ENCODE measurements around the gene NEDD4.

Gene NEDD4

GRCh38 chr15:55991802-55992768 is 1.3 kb downstream of the NEDD4 start:
- H3K9ac ChIP-seq (ENCODE audit: low read depth in 1 of 2, low read length in 2 of 2) = peak overlapping the region in 1 of 2 donors; percentile 73
- no peak overlapping the region for H3K27ac ChIP-seq (ENCODE audit: low read depth, low read length)
- no peaks in the 10 kb centered on the region for H3K36me3 ChIP-seq (ENCODE audit: control insufficient read depth in 1 of 2, insufficient read depth in 2 of 2, low read length in 2 of 2)
- H3K4me1 ChIP-seq (ENCODE audit: control insufficient read depth in 1 of 2, insufficient read depth in 2 of 2, low read length in 2 of 2) = peaks cover 18 to 23% of the 10 kb centered on the region in 2 donors
- no peaks in the 10 kb centered on the region for H3K27me3 ChIP-seq (ENCODE audit: control insufficient read depth in 1 of 2, insufficient read depth in 2 of 2, low read length in 2 of 2)
- H3K4me3 ChIP-seq (ENCODE audit: low read depth in 1 of 2, low read length in 2 of 2) = peak overlapping the region; percentile 74 to 81
- H3K9me3 ChIP-seq (ENCODE audit: control insufficient read depth in 1 of 2, low read length in 2 of 2) = no peaks in the 10 kb centered on the region

DNA sequence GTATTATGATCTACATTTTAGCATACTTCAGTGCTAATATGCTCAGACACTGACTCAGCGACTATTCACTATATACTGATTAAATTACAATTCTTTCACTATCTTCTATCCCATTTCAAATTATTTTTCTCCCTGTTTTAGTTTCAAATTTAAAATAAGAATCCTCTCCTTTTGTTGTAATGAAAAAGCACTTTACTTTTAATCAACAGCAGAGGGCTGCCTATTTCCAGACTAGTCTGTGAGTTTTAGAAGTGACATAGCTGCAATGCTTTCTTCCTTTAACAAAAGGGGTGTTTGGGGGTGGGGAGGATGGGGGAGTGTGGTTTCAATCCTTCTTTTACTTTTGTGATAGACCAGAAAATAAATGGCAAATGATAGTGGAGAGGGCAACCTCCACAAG is 2.4 kb downstream of the NEDD4 start:
- Histone ChIP-seq H3K27ac (ENCODE audit: low read depth, low read length) (no peak overlapping the region), H3K9me3 (ENCODE audit: control insufficient read depth in 1 of 2, low read length in 2 of 2) (no peaks in the 10 kb centered on the region), H3K27me3 (ENCODE audit: control insufficient read depth in 1 of 2, insufficient read depth in 2 of 2, low read length in 2 of 2) (no peaks in the 10 kb centered on the region), H3K4me1 (ENCODE audit: control insufficient read depth in 1 of 2, insufficient read depth in 2 of 2, low read length in 2 of 2) (peaks cover 18 to 23% of the 10 kb centered on the region in 2 donors), H3K9ac (ENCODE audit: low read depth in 1 of 2, low read length in 2 of 2) (no peak overlapping the region), H3K4me3 (ENCODE audit: low read depth in 1 of 2, low read length in 2 of 2) (no peak overlapping the region), H3K36me3 (ENCODE audit: control insufficient read depth in 1 of 2, insufficient read depth in 2 of 2, low read length in 2 of 2) (no peaks in the 10 kb centered on the region)

DNA sequence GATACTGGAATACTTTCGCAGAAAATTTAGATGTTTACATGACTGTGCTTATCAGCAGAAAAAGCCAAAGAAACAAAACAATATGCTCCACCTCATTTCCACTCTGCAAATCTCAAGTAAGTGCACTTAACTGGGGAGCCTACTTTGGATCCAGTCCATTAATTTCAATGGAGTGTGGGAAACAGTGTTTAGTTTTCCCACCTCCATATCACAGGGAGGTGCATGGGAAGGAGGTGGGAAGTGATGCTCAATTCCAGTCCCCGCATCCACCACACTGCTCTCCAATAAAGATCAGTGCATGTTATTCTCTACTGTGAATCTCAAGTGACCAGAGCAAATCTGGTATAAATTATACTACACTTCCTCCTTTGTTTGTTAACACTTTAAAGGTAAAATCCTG is 2.9 kb downstream of the NEDD4 start:
- Histone ChIP-seq H3K36me3 (ENCODE audit: control insufficient read depth in 1 of 2, insufficient read depth in 2 of 2, low read length in 2 of 2) (no peaks in the 10 kb centered on the region), H3K27ac (ENCODE audit: low read depth, low read length) (no peak overlapping the region)

DNA sequence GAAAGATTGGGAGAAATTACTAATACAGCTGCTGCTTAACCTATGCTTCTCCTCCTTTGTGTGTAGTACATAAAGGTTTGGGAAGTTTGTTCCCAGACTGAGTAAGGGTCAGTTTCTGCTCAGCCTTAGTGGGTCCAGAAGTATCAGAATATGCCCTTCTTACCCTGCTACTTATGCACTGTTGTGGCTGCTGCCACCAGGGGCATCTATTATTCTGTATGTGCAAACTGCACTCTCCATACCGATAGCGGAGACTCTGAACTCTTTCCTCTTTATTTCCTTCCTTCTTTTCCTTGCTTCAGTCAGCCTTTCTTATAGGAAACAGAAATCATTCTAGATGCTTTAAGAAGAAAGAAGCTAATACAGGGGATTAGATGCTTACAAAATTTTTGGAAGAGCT is 4.0 kb downstream of the NEDD4 start:
- H3K4me3 ChIP-seq (ENCODE audit: low read depth in 1 of 2, low read length in 2 of 2) = no peak overlapping the region
- H3K4me1 ChIP-seq (ENCODE audit: control insufficient read depth in 1 of 2, insufficient read depth in 2 of 2, low read length in 2 of 2) = peaks cover 18 to 23% of the 10 kb centered on the region in 2 donors
- H3K27me3 ChIP-seq (ENCODE audit: control insufficient read depth in 1 of 2, insufficient read depth in 2 of 2, low read length in 2 of 2) = no peaks in the 10 kb centered on the region
- no peak overlapping the region for H3K27ac ChIP-seq (ENCODE audit: low read depth, low read length)
- no peaks in the 10 kb centered on the region for H3K9me3 ChIP-seq (ENCODE audit: control insufficient read depth in 1 of 2, low read length in 2 of 2)
- H3K36me3 ChIP-seq (ENCODE audit: control insufficient read depth in 1 of 2, insufficient read depth in 2 of 2, low read length in 2 of 2) = no peaks in the 10 kb centered on the region
- no peak overlapping the region for H3K9ac ChIP-seq (ENCODE audit: low read depth in 1 of 2, low read length in 2 of 2)

More for the DNA sequence above, 2.9 kb downstream of the NEDD4 start:
- H3K9ac ChIP-seq (ENCODE audit: low read depth in 1 of 2, low read length in 2 of 2) = no peak overlapping the region
- no peak overlapping the region for H3K4me3 ChIP-seq (ENCODE audit: low read depth in 1 of 2, low read length in 2 of 2)
- H3K27me3 ChIP-seq (ENCODE audit: control insufficient read depth in 1 of 2, insufficient read depth in 2 of 2, low read length in 2 of 2) = no peaks in the 10 kb centered on the region
- H3K4me1 ChIP-seq (ENCODE audit: control insufficient read depth in 1 of 2, insufficient read depth in 2 of 2, low read length in 2 of 2) = peaks cover 18 to 23% of the 10 kb centered on the region in 2 donors
- H3K9me3 ChIP-seq (ENCODE audit: control insufficient read depth in 1 of 2, low read length in 2 of 2) = no peaks in the 10 kb centered on the region

DNA sequence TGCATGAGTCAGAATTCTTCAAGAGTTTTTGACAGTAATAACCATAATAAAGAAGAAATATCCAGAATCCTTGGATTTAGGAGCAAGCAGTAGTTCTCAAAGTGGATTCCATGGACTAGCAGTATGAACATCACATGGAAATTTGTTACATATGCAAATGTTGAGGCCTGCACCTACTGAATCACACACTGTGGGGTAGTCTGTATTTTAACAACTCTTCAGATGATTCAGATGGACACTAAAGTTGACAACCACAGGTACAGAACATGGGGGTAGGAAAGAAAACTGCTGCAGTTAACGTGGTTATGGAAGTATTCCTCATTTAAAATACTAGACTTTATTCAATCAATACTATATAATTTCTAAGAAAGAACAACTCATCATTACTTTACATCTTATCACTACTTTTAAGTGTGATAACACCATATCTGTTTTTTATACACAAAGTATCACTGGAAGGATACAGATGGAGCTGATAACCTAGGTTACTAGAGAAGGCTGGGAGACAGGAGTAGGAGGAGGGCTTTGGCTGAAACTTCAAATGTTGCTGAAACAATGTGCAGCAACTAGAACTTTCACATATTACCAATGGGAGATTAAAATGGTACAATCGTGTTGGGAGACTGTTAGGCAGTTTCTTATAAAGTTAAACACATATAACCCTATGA is 11.7 kb downstream of the NEDD4 start:
- no peak overlapping the region for H3K9ac ChIP-seq (ENCODE audit: low read depth in 1 of 2, low read length in 2 of 2)
- H3K4me3 ChIP-seq (ENCODE audit: low read depth in 1 of 2, low read length in 2 of 2) = no peak overlapping the region
- H3K9me3 ChIP-seq (ENCODE audit: control insufficient read depth in 1 of 2, low read length in 2 of 2) = no peaks in the 10 kb centered on the region
- no peaks in the 10 kb centered on the region for H3K36me3 ChIP-seq (ENCODE audit: control insufficient read depth in 1 of 2, insufficient read depth in 2 of 2, low read length in 2 of 2)
- no peaks in the 10 kb centered on the region for H3K27me3 ChIP-seq (ENCODE audit: control insufficient read depth in 1 of 2, insufficient read depth in 2 of 2, low read length in 2 of 2)
- H3K27ac ChIP-seq (ENCODE audit: low read depth, low read length) = no peak overlapping the region
- no peaks in the 10 kb centered on the region for H3K4me1 ChIP-seq (ENCODE audit: control insufficient read depth in 1 of 2, insufficient read depth in 2 of 2, low read length in 2 of 2)

DNA sequence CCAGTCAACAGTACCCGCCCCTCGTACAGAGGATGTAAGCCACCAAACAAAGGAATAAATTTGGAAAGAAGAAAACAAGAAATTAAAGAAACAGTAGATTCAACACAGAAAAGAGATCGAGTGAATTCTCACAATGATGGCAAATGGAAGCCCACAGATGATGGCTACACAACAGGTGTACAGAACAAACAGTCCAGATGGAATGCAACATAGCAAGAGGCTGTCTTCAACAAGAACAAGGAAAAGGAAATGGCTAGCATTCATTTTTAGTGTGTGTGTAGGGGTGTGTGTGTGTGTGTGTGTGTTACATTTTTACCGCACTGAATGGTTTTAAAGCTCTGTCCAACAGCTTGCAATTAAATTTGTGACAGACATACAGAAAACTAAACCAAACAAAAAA is 12.9 kb downstream of the NEDD4 start:
- H3K27me3 ChIP-seq (ENCODE audit: control insufficient read depth in 1 of 2, insufficient read depth in 2 of 2, low read length in 2 of 2) = no peaks in the 10 kb centered on the region

DNA sequence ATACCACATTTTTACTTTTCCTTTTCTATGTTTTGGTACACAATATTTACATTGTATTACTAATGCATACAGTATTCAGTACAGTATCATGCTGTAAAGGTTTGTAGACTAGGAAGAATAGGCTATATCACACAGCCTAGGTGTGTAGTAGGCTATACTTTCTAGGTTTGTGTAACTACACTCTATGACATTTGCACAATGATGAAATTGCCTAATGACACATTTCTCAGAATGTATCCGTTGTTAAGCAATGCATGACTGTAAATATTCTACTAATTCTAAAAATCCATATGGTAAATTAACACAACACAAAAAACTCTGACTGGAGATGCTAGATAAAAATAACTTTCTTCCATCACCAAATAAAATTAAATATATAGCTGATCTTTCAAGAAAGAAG is 16.2 kb downstream of the NEDD4 start:
- Histone ChIP-seq H3K27me3 (ENCODE audit: control insufficient read depth in 1 of 2, insufficient read depth in 2 of 2, low read length in 2 of 2) (no peaks in the 10 kb centered on the region), H3K36me3 (ENCODE audit: control insufficient read depth in 1 of 2, insufficient read depth in 2 of 2, low read length in 2 of 2) (no peaks in the 10 kb centered on the region), H3K4me1 (ENCODE audit: control insufficient read depth in 1 of 2, insufficient read depth in 2 of 2, low read length in 2 of 2) (no peaks in the 10 kb centered on the region), H3K4me3 (ENCODE audit: low read depth in 1 of 2, low read length in 2 of 2) (no peak overlapping the region), H3K9me3 (ENCODE audit: control insufficient read depth in 1 of 2, low read length in 2 of 2) (no peaks in the 10 kb centered on the region), H3K27ac (ENCODE audit: low read depth, low read length) (no peak overlapping the region), H3K9ac (ENCODE audit: low read depth in 1 of 2, low read length in 2 of 2) (no peak overlapping the region)

More for the DNA sequence above, 12.9 kb downstream of the NEDD4 start:
- no peak overlapping the region for H3K27ac ChIP-seq (ENCODE audit: low read depth, low read length)
- no peak overlapping the region for H3K9ac ChIP-seq (ENCODE audit: low read depth in 1 of 2, low read length in 2 of 2)
- H3K9me3 ChIP-seq (ENCODE audit: control insufficient read depth in 1 of 2, low read length in 2 of 2) = no peaks in the 10 kb centered on the region
- no peak overlapping the region for H3K4me3 ChIP-seq (ENCODE audit: low read depth in 1 of 2, low read length in 2 of 2)
- H3K36me3 ChIP-seq (ENCODE audit: control insufficient read depth in 1 of 2, insufficient read depth in 2 of 2, low read length in 2 of 2) = no peaks in the 10 kb centered on the region
- no peaks in the 10 kb centered on the region for H3K4me1 ChIP-seq (ENCODE audit: control insufficient read depth in 1 of 2, insufficient read depth in 2 of 2, low read length in 2 of 2)

- Histone ChIP-seq H3K9ac (ENCODE audit: low read depth in 1 of 2, low read length in 2 of 2) (no peak overlapping the region), H3K4me1 (ENCODE audit: control insufficient read depth in 1 of 2, insufficient read depth in 2 of 2, low read length in 2 of 2) (no peaks in the 10 kb centered on the region), H3K27ac (ENCODE audit: low read depth, low read length) (no peak overlapping the region), H3K27me3 (ENCODE audit: control insufficient read depth in 1 of 2, insufficient read depth in 2 of 2, low read length in 2 of 2) (no peaks in the 10 kb centered on the region), H3K4me3 (ENCODE audit: low read depth in 1 of 2, low read length in 2 of 2) (no peak overlapping the region), H3K9me3 (ENCODE audit: control insufficient read depth in 1 of 2, low read length in 2 of 2) (no peaks in the 10 kb centered on the region), H3K36me3 (ENCODE audit: control insufficient read depth in 1 of 2, insufficient read depth in 2 of 2, low read length in 2 of 2) (peaks cover 0 to under 1% of the 10 kb centered on the region in 2 donors)
These were observed 23.1 kb downstream of the NEDD4 start for GRCh38 chr15:55970286-55970685.

DNA sequence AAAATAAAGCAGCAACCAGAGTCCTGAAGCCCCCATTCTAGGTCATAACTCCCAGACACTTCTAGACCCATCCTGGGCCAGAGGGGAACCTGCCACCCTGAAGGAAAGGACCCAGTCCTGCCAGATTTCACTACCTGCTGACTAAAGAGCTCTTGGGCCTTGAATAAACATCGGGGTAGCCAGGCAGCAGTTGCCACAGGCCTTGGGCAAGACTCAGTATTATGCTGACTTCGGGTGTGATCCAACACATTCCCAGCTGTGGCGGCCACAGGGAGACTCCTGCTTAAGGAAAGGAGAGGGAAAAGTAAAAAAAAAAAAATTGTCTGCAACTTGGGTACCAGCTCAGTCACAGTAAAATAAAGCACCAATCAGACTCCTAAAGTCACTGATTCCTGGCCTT is 23.8 kb downstream of the NEDD4 start:
- Histone ChIP-seq H3K9ac (ENCODE audit: low read depth in 1 of 2, low read length in 2 of 2) (no peak overlapping the region), H3K4me1 (ENCODE audit: control insufficient read depth in 1 of 2, insufficient read depth in 2 of 2, low read length in 2 of 2) (no peaks in the 10 kb centered on the region), H3K36me3 (ENCODE audit: control insufficient read depth in 1 of 2, insufficient read depth in 2 of 2, low read length in 2 of 2) (peaks cover 0 to 4% of the 10 kb centered on the region in 2 donors), H3K9me3 (ENCODE audit: control insufficient read depth in 1 of 2, low read length in 2 of 2) (no peaks in the 10 kb centered on the region), H3K27ac (ENCODE audit: low read depth, low read length) (no peak overlapping the region), H3K4me3 (ENCODE audit: low read depth in 1 of 2, low read length in 2 of 2) (no peak overlapping the region), H3K27me3 (ENCODE audit: control insufficient read depth in 1 of 2, insufficient read depth in 2 of 2, low read length in 2 of 2) (no peaks in the 10 kb centered on the region)

DNA sequence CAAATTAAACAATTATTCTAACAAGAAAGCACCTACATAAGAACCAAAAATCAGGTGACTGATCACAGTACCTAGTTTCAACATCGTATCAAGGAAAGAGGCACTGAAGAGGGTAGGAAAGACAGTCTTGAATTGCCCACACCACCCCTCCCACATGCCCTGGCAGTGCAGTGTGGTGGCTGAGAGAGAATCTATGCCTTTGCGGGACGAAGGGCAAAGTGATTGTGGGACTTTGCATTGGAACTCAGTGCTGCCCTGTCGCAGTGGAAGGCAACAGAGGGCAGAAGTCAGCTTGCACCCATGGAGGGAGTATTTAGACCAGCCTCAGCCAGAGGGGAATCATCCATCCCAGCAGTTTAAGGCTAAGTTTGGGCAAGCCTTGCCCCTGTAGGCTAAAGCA is 24.5 kb downstream of the NEDD4 start:
- no peak overlapping the region for H3K27ac ChIP-seq (ENCODE audit: low read depth, low read length)
- no peaks in the 10 kb centered on the region for H3K9me3 ChIP-seq (ENCODE audit: control insufficient read depth in 1 of 2, low read length in 2 of 2)
- no peak overlapping the region for H3K9ac ChIP-seq (ENCODE audit: low read depth in 1 of 2, low read length in 2 of 2)
- H3K36me3 ChIP-seq (ENCODE audit: control insufficient read depth in 1 of 2, insufficient read depth in 2 of 2, low read length in 2 of 2) = peaks cover 0 to 4% of the 10 kb centered on the region in 2 donors
- no peaks in the 10 kb centered on the region for H3K27me3 ChIP-seq (ENCODE audit: control insufficient read depth in 1 of 2, insufficient read depth in 2 of 2, low read length in 2 of 2)
- H3K4me1 ChIP-seq (ENCODE audit: control insufficient read depth in 1 of 2, insufficient read depth in 2 of 2, low read length in 2 of 2) = no peaks in the 10 kb centered on the region
- H3K4me3 ChIP-seq (ENCODE audit: low read depth in 1 of 2, low read length in 2 of 2) = no peak overlapping the region
